Esophagus muscularis mucosa (tissue), 4 donors: ENCODE data around the gene ADCY7. TPM values are rescaled to one million over a fixed set of nuclear protein-coding genes. Genes with fewer than 3 reads are reported as not detected.

Source experiments
- DNase-seq: peaks from one replicate; pipeline ENCODE4 v3.0.0-alpha.2; 2017; ENCODE audit errors: extremely low spot score
- H3K27ac ChIP-seq, 4 donors: fragments of 200-600 bp; sonication (generic); replicated peaks in 1 of 4; 1 replicate in 3 of 4; 2 replicates in 1 of 4; pipeline ENCODE4 v1.5.1; 2016 to 2019; ENCODE audit warnings: mild to moderate bottlenecking in 1 of 4
- H3K27me3 ChIP-seq, 4 donors: fragments of 200-600 bp; sonication (generic); one replicate each; pipeline versions ENCODE4 v1.5.1 to v1.6.0; 2016 to 2019
- H3K36me3 ChIP-seq, 4 donors: fragments of 200-600 bp; sonication (generic); one replicate each; pipeline ENCODE4 v1.5.1; 2016 to 2019
- H3K4me1 ChIP-seq, 4 donors: fragments of 200-600 bp; sonication (generic); one replicate each; pipeline ENCODE4 v1.5.1; 2016 to 2019
- H3K4me3 ChIP-seq, 4 donors: fragments of 200-600 bp; sonication (generic); 1 replicate in 2 of 4; 2 replicates in 2 of 4; pipeline ENCODE4 v1.5.1; 2016 to 2019; ENCODE audit warnings: mild to moderate bottlenecking in 4 of 4, moderate library complexity in 1 of 4
- H3K9me3 ChIP-seq, 4 donors: fragments of 200-600 bp; sonication (generic); 1 replicate in 3 of 4; 2 replicates in 1 of 4; pipeline ENCODE4 v1.5.1; 2016 to 2019
- EP300 ChIP-seq: sonication (generic); formaldehyde crosslinking; IDR thresholded peaks from one replicate; pipeline ENCODE4 v1.6.1; 2017; ENCODE audit warnings: antibody characterized with exemption
- POLR2A ChIP-seq: fragments of 450-650 bp; IDR thresholded peaks from one replicate; pipeline ENCODE4 v1.6.1; 2017; ENCODE audit warnings: antibody characterized with exemption, moderate library complexity, mild to moderate bottlenecking, low read depth
- POLR2AphosphoS5 ChIP-seq, 2 donors: sonication (generic); formaldehyde crosslinking; IDR thresholded peaks; one replicate each; pipeline ENCODE4 v1.6.1; 2017; ENCODE audit warnings: antibody characterized with exemption in 2 of 2
- WGBS: methylation state at CpG from one replicate; pipeline ENCODE4 v1.1.5; 2018; 5-methylcytosine and 5-hydroxymethylcytosine counted together
- intact Hi-C: fragments of 100-400 bp; cut with DNase I; formaldehyde crosslinking; loops from one replicate; pipeline ENCODE4 v1.15.1; 2023
- total RNA-seq, 4 donors: library from RNA; depleted of rRNA; stranded (reverse); fragments of >200 nt; gene quantifications; one replicate each; pipeline versions ENCODE4 v1.1.0 to v1.2.1, GENCODE V29; 2016
- TF ChIP-seq, protein P1 (sequence below), 3 experiments: fragments of 200-600 bp in 2 of 3; fragments of 450-650 bp in 1 of 3; sonication (generic) in 2 of 3; IDR thresholded peaks; one replicate each; pipeline ENCODE4 v1.5.1; 2017 to 2019; ENCODE audit warnings: antibody characterized with exemption in 3 of 3, mild to moderate bottlenecking in 2 of 3, moderate library complexity in 1 of 3

The ADCY7 gene
- total RNA-seq, 4 donors from 2014 or later: 12.3 to 17.4 (median 15.6) TPM

DNA sequence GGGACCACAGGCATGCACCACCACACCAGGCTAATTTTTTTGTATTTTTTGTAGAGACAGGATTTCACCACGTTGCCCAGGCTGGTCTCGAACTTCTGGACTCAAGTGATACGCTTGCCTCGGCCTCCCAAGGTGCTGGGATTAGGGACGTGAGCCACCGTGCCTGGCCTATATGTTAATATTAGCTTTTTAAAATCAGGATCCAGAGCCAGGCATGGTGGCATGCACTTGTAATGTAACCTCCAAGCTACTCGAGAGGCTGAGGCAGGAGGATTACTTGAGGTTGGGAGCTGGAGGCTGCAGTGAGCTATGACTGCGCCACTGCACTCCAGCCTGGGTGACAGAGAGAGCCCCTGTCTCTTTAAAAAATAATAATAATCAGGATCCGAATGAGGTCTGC is 8.5 kb upstream of the ADCY7 start:
- no peak for DNase-seq
- Histone ChIP-seq H3K4me3 (no peak overlapping the region), H3K9me3 (no peaks in the 10 kb centered on the region), H3K27ac (no peak overlapping the region), H3K4me1 (peaks cover 4 to 26% (median 20%) of the 10 kb centered on the region in 4 donors), H3K36me3 (no peaks in the 10 kb centered on the region), H3K27me3 (no peaks in the 10 kb centered on the region)
- intact Hi-C loops: no loop called here
- TF ChIP-seq POLR2A (no peak), EP300 (no peak), POLR2AphosphoS5 (IDR thresholded peaks at IDR 0.05) (no peak)
- TF ChIP-seq, protein P1, sequence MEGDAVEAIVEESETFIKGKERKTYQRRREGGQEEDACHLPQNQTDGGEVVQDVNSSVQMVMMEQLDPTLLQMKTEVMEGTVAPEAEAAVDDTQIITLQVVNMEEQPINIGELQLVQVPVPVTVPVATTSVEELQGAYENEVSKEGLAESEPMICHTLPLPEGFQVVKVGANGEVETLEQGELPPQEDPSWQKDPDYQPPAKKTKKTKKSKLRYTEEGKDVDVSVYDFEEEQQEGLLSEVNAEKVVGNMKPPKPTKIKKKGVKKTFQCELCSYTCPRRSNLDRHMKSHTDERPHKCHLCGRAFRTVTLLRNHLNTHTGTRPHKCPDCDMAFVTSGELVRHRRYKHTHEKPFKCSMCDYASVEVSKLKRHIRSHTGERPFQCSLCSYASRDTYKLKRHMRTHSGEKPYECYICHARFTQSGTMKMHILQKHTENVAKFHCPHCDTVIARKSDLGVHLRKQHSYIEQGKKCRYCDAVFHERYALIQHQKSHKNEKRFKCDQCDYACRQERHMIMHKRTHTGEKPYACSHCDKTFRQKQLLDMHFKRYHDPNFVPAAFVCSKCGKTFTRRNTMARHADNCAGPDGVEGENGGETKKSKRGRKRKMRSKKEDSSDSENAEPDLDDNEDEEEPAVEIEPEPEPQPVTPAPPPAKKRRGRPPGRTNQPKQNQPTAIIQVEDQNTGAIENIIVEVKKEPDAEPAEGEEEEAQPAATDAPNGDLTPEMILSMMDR (IDR thresholded peaks at IDR 0.05): no peak
- 95% methylated on average over 9 of the region's 9 CpGs for WGBS

DNA sequence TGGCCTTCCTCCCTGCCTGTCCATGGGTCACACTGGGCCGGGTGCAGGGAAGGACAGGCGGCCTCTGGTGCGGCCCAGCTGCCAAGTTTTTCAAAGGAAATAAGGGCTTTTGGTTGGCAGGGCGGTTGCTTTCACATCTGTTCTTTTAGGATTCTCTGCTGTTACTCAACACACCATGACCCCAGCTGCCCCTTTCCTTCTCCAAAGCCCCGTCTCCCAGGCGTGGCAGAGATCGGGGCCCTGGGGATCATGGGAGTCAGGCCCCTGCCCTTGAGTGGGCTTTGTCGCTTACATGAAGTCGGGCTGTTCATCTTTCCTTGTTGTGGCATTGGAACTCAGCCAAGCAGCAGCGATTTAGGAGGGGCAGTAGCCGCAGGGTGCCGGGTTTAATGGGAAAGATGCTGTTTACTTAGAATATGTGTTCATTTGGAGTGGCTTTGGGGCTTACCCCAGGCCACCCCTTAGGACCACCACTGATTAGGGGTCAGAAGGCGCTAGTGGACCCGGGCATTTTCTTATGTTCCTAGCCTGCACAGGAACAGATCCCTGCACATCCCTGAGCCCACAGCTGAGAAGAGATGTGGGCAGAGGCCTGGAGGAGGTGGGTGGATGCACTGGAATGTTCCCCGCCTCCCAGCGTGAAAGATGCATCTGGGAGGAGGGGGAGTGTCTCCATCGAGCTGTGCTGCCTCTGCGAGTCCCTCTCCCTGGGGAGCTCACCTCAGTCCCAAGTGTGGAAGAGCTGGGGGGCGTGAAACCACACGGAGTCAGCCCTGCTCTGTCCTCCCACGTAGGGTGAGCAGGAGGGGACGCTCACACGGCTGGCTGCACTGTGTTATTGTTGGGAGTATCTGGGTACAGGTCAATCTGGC is 6.8 kb upstream of the ADCY7 start:
- H3K27ac ChIP-seq: peak overlapping the region; percentile 14 to 54 (median 40)
- TF ChIP-seq EP300: no peak
- TF ChIP-seq, protein P1 (IDR thresholded peaks at IDR 0.05): no peak
- TF ChIP-seq POLR2A: no peak
- TF ChIP-seq POLR2AphosphoS5 (IDR thresholded peaks at IDR 0.05): no peak
- intact Hi-C loops: no loop called here
- 59% methylated on average over 15 of the region's 23 CpGs for WGBS
- no peaks in the 10 kb centered on the region for H3K36me3 ChIP-seq
- no peak for DNase-seq
- H3K9me3 ChIP-seq: no peaks in the 10 kb centered on the region
- no peaks in the 10 kb centered on the region for H3K27me3 ChIP-seq
- H3K4me3 ChIP-seq: no peak overlapping the region
- peaks cover 4 to 26% (median 20%) of the 10 kb centered on the region in 4 donors for H3K4me1 ChIP-seq

DNA sequence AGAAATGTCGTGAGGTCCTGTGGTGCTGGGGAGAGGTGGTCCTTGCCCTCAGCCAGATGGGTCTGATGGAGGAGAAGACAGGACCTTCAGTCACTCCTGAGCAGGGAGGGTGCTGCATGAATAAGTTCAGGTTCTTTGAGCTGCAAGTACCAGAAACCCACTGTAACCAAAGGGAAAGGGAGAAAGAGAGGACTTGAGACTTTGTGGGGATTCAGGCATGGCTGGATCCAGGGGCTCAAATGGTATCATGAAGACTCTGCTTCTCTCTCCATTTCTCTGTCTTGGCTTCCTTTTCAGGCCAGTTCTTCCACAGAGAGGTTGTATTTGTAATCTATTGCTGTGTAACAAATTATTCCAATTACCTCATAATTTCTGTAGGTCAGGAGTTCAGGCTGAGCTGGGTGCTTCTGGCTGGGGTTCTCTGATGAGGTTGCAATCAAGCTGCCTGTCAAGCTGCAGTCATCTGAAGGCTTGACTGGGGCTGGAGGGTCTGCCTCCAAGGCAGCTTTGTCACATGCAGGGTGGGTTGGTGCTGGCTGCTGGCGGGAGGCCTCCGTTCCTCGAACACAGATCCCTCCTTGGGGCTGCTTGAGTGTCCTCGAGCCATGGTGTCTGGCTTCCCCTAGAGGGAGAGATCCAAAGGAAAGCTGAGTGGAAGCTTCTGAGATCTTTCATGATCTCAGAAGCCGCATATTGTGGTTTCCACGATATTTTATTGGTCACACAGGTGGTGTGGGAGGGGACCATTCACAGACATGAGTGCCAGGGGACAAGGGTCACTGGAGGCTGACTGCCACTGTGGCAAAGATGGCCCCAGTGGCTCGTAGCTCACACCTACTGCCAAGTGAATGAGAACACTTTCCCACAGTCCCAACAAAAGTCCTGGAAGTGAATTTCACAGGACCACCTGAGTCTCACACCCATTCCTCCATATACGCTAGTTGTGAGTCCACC is 5.9 kb upstream of the ADCY7 start:
- Histone ChIP-seq H3K27ac (peak overlapping the region in 1 of 4 donors; percentile 52), H3K36me3 (no peaks in the 10 kb centered on the region), H3K27me3 (no peaks in the 10 kb centered on the region), H3K4me1 (peaks cover 4 to 28% (median 21%) of the 10 kb centered on the region in 4 donors), H3K4me3 (no peak overlapping the region), H3K9me3 (no peaks in the 10 kb centered on the region)
- no peak for DNase-seq
- intact Hi-C loops: no loop called here
- TF ChIP-seq POLR2A (no peak), EP300 (no peak), POLR2AphosphoS5 (IDR thresholded peaks at IDR 0.05) (no peak)
- TF ChIP-seq, protein P1 (IDR thresholded peaks at IDR 0.05): no peak
- 98% methylated on average over 9 of the region's 9 CpGs for WGBS

DNA sequence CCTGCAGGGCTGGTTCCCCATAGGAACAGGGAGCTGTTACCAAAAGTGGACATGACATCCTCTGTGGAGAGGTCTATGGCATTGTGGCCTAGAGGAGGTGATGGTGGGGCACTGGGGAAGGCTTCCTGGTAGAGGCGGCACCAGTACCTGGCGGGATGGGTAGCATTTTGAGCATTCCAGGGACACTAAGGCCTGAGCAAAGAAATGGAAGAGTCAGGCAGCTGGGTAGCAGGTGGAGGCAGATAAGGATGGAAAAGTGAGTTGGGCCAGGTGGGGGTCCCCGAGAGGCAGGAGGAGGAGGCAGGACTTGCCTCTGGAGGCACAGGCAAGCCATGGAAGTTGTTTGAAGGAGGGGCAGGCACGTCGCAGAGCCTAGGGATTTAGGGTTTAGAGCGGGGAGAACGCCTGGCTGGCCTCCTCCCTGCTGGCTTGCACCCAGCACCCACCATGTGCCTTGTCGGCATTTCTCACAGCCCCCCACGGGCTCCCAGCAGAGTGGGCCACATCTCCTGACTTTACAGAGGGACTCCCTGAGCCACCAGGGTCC is 5.1 kb upstream of the ADCY7 start:
- H3K27ac ChIP-seq: no peak overlapping the region
- DNase-seq: no peak
- H3K9me3 ChIP-seq: no peaks in the 10 kb centered on the region
- peaks cover 8 to 35% (median 28%) of the 10 kb centered on the region in 4 donors for H3K4me1 ChIP-seq
- H3K27me3 ChIP-seq: no peaks in the 10 kb centered on the region
- H3K4me3 ChIP-seq: no peak overlapping the region
- no peaks in the 10 kb centered on the region for H3K36me3 ChIP-seq
- TF ChIP-seq POLR2A: no peak
- TF ChIP-seq POLR2AphosphoS5 (IDR thresholded peaks at IDR 0.05): no peak
- TF ChIP-seq EP300: no peak
- TF ChIP-seq, protein P1 (IDR thresholded peaks at IDR 0.05): no peak
- WGBS: 91% methylated on average over 8 of the region's 9 CpGs
- intact Hi-C loops: no loop called here
